ENCODE data around the gene WDFY2. TPM values are rescaled to one million over a fixed set of nuclear protein-coding genes. Genes with fewer than 3 reads are reported as not detected.

Gene WDFY2
- total RNA-seq, 1 donor: 11.9 TPM

DNA sequence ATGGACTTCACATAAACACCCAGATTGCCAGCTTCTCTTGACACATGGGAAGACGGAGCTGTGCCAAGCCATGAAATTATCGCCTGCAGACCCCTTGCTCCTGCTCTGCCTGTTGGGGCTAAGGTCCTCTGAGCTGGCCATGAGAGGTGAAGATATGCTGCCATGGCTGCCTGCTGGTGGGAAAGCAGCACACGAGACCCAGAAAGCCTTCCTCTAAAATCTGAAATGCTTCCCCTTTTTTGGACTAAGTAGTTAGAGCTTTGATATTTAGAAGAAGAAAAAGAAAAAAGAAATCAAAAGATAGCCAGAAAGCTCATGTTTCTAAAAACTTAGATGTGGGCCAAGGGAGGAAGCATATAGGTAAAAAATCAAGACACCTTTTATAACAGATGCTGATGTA is 11.2 kb downstream of the WDFY2 start:
- DNase-seq (ENCODE audit: insufficient read length, low spot score, missing footprints): no peak
- Histone ChIP-seq H4K20me1 (ENCODE audit: insufficient read depth, low read length) (no peaks in the 10 kb centered on the region), H3K36me3 (ENCODE audit: insufficient read depth, low read length) (peaks cover 3% of the 10 kb centered on the region), H3K9me3 (ENCODE audit: low read depth, low read length) (no peaks in the 10 kb centered on the region), H3K27ac (ENCODE audit: low read depth, low read length) (no peak overlapping the region), H3K4me1 (ENCODE audit: insufficient read depth, low read length) (peaks cover 18% of the 10 kb centered on the region), H2AFZ (ENCODE audit: low read length) (no peak overlapping the region), H3K4me3 (ENCODE audit: insufficient read depth, low read length) (no peak overlapping the region), H3K4me2 (ENCODE audit: insufficient read depth, low read length) (no peak overlapping the region), H3K79me2 (ENCODE audit: insufficient read depth, low read length) (peaks cover 87% of the 10 kb centered on the region), H3K27me3 (ENCODE audit: insufficient read depth, low read length) (no peaks in the 10 kb centered on the region)
- TF ChIP-seq, protein P1, sequence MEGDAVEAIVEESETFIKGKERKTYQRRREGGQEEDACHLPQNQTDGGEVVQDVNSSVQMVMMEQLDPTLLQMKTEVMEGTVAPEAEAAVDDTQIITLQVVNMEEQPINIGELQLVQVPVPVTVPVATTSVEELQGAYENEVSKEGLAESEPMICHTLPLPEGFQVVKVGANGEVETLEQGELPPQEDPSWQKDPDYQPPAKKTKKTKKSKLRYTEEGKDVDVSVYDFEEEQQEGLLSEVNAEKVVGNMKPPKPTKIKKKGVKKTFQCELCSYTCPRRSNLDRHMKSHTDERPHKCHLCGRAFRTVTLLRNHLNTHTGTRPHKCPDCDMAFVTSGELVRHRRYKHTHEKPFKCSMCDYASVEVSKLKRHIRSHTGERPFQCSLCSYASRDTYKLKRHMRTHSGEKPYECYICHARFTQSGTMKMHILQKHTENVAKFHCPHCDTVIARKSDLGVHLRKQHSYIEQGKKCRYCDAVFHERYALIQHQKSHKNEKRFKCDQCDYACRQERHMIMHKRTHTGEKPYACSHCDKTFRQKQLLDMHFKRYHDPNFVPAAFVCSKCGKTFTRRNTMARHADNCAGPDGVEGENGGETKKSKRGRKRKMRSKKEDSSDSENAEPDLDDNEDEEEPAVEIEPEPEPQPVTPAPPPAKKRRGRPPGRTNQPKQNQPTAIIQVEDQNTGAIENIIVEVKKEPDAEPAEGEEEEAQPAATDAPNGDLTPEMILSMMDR (IDR thresholded peaks at IDR 0.05; ENCODE audit: extremely low read depth, low read depth, low read length): no peak

GRCh38 chr13:51596541-51596940 is 12.3 kb downstream of the WDFY2 start:
- Histone ChIP-seq H3K27me3 (ENCODE audit: insufficient read depth, low read length) (no peaks in the 10 kb centered on the region), H3K79me2 (ENCODE audit: insufficient read depth, low read length) (peaks cover 98% of the 10 kb centered on the region), H3K27ac (ENCODE audit: low read depth, low read length) (no peak overlapping the region), H2AFZ (ENCODE audit: low read length) (no peak overlapping the region), H3K9me3 (ENCODE audit: low read depth, low read length) (no peaks in the 10 kb centered on the region), H3K4me3 (ENCODE audit: insufficient read depth, low read length) (no peak overlapping the region), H4K20me1 (ENCODE audit: insufficient read depth, low read length) (no peaks in the 10 kb centered on the region), H3K4me1 (ENCODE audit: insufficient read depth, low read length) (peaks cover 6% of the 10 kb centered on the region), H3K36me3 (ENCODE audit: insufficient read depth, low read length) (peaks cover 3% of the 10 kb centered on the region), H3K4me2 (ENCODE audit: insufficient read depth, low read length) (no peak overlapping the region)
- no peak for DNase-seq (ENCODE audit: insufficient read length, low spot score, missing footprints)
- TF ChIP-seq, protein P1 (IDR thresholded peaks at IDR 0.05; ENCODE audit: extremely low read depth, low read depth, low read length): no peak

GRCh38 chr13:51599444-51600176 is 15.3 kb downstream of the WDFY2 start:
- Histone ChIP-seq H3K4me2 (ENCODE audit: insufficient read depth, low read length) (no peak overlapping the region), H3K4me1 (ENCODE audit: insufficient read depth, low read length) (no peaks in the 10 kb centered on the region), H3K4me3 (ENCODE audit: insufficient read depth, low read length) (no peak overlapping the region), H3K27me3 (ENCODE audit: insufficient read depth, low read length) (no peaks in the 10 kb centered on the region), H2AFZ (ENCODE audit: low read length) (no peak overlapping the region), H3K36me3 (ENCODE audit: insufficient read depth, low read length) (peaks cover 18% of the 10 kb centered on the region), H4K20me1 (ENCODE audit: insufficient read depth, low read length) (no peaks in the 10 kb centered on the region), H3K27ac (ENCODE audit: low read depth, low read length) (no peak overlapping the region), H3K79me2 (ENCODE audit: insufficient read depth, low read length) (peaks cover 100% of the 10 kb centered on the region), H3K9me3 (ENCODE audit: low read depth, low read length) (no peaks in the 10 kb centered on the region)
- TF ChIP-seq, protein P1 (IDR thresholded peaks at IDR 0.05; ENCODE audit: extremely low read depth, low read depth, low read length): peak; percentile 8
- DNase-seq (ENCODE audit: insufficient read length, low spot score, missing footprints): no peak

GRCh38 chr13:51600703-51601102 is 16.4 kb downstream of the WDFY2 start:
- H3K79me2 ChIP-seq (ENCODE audit: insufficient read depth, low read length): peaks cover 100% of the 10 kb centered on the region
- no peaks in the 10 kb centered on the region for H3K9me3 ChIP-seq (ENCODE audit: low read depth, low read length)
- H3K36me3 ChIP-seq (ENCODE audit: insufficient read depth, low read length): peaks cover 15% of the 10 kb centered on the region
- H3K4me1 ChIP-seq (ENCODE audit: insufficient read depth, low read length): peaks cover 2% of the 10 kb centered on the region
- H3K27me3 ChIP-seq (ENCODE audit: insufficient read depth, low read length): no peaks in the 10 kb centered on the region
- no peak overlapping the region for H2AFZ ChIP-seq (ENCODE audit: low read length)
- H3K4me3 ChIP-seq (ENCODE audit: insufficient read depth, low read length): no peak overlapping the region
- DNase-seq (ENCODE audit: insufficient read length, low spot score, missing footprints): no peak
- TF ChIP-seq, protein P1 (IDR thresholded peaks at IDR 0.05; ENCODE audit: extremely low read depth, low read depth, low read length): no peak
- no peak overlapping the region for H3K27ac ChIP-seq (ENCODE audit: low read depth, low read length)
- no peak overlapping the region for H3K4me2 ChIP-seq (ENCODE audit: insufficient read depth, low read length)
- H4K20me1 ChIP-seq (ENCODE audit: insufficient read depth, low read length): no peaks in the 10 kb centered on the region
